Stimulated activated CD4-positive, alpha-beta T cell treated with anti-CD3 and anti-CD28 coated beads, Interleukin-2, amount 100 ng/mL, for 4 hours (primary cell): ENCODE results near the gene CTXN2.

ENCODE experiments used
- DNase-seq: peaks from one replicate; pipeline ENCODE4 v3.0.0-alpha.2; 2020; ENCODE audit warnings: low read depth

CTXN2 gene

GRCh38 chr15:48222627-48223026 lies 31.2 kb downstream of the CTXN2 start:
- no peak for DNase-seq

DNA sequence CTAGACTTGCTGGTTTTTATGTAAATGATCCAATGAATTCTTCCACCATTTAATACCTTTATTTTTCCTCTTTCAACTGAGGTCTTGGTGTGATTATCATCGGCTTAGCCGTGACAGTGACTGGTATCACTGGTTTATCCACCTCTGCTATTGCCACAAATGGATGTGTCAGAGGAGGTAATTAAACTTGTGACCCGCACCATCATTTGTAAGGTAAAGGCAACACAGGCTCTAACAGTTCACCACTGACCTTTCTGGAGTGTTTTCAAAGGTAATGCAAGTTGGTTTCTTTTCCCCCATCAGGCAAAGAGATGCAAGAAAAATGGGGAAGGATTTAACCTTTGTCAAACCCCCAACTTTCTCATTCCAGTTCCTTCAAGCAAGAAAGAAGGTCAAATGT lies 34.3 kb downstream of the CTXN2 start:
- no peak for DNase-seq

GRCh38 chr15:48230498-48230897 lies 39.0 kb downstream of the CTXN2 start:
- no peak for DNase-seq

DNA sequence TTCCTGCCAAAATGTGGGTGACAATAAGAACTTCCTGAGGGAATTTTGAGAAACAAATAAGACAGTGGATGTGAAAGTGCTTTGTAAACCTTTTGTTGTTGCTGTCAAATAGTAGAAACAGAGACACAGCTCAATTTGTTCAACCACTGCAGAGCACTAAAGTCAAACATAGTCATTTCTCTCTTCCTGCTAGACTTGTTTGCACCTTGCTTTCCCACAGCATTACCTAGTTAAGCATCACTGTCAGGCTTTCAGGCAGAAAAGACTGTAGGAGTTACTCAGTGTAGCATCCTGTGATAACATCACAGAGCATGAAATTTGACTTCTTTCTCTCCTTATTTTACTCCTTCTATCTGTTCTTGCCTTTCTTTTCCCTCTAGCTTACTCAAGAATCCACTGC lies 41.8 kb downstream of the CTXN2 start:
- DNase-seq: no peak

DNA sequence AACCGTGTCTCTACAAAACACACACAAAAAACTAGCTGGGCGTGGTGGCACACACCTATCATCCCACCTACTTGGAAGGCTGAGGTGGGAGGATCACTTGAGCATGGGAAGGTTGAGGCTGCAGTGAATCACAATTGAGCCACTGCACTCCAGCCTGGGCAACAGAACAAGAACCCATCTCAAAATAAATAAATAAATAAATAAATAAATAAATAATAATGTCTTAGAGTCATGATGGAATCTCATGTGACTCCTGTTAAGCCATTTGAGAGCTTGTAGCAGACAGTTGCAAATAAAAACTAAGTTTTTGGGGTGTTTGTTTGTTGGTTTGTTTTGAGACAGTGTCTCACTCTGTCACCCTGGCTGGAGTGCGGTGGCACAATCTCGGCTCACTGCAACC lies 47.9 kb downstream of the CTXN2 start:
- no peak for DNase-seq

- no peak for DNase-seq
Measured at GRCh38 chr15:48242015-48242414, 50.5 kb downstream of the CTXN2 start.

DNA sequence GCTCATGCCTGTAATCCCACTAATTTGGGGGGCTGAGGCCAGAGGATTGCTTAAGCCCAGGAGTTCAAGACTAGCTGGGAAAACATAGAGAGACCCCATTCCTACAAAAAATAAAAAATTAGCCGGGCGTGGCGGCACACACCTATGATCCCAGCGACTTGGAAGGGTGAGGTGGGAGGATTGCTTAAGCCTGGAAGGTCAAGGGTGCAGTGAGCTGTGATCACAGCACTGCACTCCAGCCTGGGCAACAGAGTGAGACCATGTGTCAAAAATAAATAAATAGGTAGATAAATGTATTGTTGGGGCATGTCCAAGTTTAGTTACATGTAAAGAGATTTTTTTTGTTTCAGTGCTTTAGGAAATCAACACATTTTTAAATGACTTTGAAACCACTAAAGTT lies 51.1 kb downstream of the CTXN2 start:
- no peak for DNase-seq

DNA sequence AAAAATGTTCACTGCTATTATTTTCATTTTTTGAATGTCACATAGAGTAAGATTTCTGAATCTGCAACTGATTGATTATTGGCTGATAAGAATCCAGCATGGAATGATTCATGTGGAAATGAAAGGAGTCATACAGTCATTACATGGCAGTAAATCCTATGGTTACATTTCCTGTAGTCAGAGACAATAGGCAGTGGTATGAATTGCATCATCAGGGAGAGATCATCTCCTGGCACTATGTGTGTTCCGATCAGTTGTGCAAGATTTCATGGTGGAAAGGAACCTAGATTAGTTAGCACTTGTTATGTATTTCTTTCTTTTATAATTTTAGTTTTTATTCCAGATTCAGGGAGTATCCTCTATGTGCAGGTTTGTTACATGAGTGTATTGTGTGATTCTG lies 53.5 kb downstream of the CTXN2 start:
- no peak for DNase-seq

DNA sequence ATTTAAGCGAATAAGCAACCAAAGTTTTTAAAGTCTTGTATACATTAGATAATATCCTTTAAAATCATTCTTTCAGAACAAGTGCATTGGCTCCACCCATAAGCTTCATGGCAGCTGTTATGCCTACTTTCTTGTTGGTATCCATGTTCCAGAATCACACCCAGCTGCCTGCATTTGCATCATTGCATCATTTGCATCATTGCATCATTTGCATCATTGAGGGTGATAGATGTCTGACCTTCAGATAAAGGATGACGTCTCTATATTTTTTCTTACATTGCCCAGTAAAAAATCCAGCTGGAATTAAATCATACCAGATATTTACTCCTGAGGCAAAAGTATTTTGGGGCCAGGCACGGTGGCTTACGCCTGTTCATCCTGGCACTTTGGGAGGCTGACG lies 56.9 kb downstream of the CTXN2 start:
- no peak for DNase-seq

DNA sequence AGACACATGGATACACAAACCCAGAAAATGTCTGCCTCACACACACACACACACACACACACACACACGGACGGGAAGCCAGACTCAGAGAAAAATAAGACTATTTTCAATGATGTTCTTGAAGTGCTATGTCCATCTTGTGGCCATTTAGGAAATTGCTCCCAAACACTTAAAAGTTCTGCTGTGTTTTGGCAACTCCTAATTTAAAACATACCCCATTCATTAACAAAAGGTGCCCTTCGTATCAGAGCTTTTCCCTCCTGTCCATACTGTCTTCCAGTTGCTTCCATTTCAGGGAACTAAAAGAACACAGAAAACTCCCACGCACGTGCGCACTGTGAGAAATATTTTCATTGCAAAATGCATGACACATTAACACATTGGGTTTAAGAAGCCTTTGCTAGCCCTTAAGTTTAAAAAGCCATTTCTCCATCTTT lies 59.2 kb downstream of the CTXN2 start:
- DNase-seq: no peak

DNA sequence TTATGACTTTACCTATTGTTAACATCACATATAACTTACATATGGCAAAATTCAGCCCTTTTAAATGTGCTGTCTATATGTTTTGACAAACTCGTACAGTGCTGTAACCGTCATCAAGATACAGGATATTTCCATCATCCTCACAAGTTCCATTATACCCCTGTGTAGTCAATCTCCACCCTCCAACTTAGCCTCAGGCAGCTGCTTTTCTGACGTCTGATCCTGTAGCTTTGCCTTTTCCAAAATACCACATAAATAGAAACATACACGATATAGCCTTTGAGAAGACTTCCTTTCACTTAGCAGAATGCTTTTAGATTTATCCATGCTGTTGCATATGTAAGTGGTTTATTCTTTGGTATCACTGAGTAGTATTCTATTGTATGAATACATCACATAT lies 61.7 kb downstream of the CTXN2 start:
- no peak for DNase-seq
